ENCODE measurements around the gene AKNA. TPM values are rescaled to one million over a fixed set of nuclear protein-coding genes. Genes with fewer than 3 reads are reported as not detected.

The AKNA gene
- total RNA-seq, 1 donor, result 27.9 TPM

- H4K20me1 ChIP-seq (ENCODE audit: insufficient read depth, low read length), result no peaks in the 10 kb centered on the region
- H3K79me2 ChIP-seq (ENCODE audit: insufficient read depth, low read length), result no peaks in the 10 kb centered on the region
- no peak overlapping the region for H3K4me3 ChIP-seq (ENCODE audit: insufficient read depth, low read length)
- H3K4me2 ChIP-seq (ENCODE audit: insufficient read depth, low read length), result no peak overlapping the region
- H3K36me3 ChIP-seq (ENCODE audit: insufficient read depth, low read length), result no peaks in the 10 kb centered on the region
- no peak overlapping the region for H2AFZ ChIP-seq (ENCODE audit: low read length)
- peaks cover 15% of the 10 kb centered on the region for H3K27me3 ChIP-seq (ENCODE audit: insufficient read depth, low read length)
- DNase-seq (ENCODE audit: insufficient read length, low spot score, missing footprints), result peak; percentile 15
- H3K4me1 ChIP-seq (ENCODE audit: insufficient read depth, low read length), result no peaks in the 10 kb centered on the region
- H3K9me3 ChIP-seq (ENCODE audit: low read depth, low read length), result no peaks in the 10 kb centered on the region
- TF ChIP-seq CTCF (IDR thresholded peaks at IDR 0.05; ENCODE audit: extremely low read depth, low read depth, low read length), result no peak
- no peak overlapping the region for H3K27ac ChIP-seq (ENCODE audit: low read depth, low read length)
Observed at GRCh38 chr9:114431003-114431402, 43.2 kb upstream of the AKNA start.

- no peak overlapping the region for H3K4me3 ChIP-seq (ENCODE audit: insufficient read depth, low read length)
- no peaks in the 10 kb centered on the region for H3K36me3 ChIP-seq (ENCODE audit: insufficient read depth, low read length)
- TF ChIP-seq CTCF (IDR thresholded peaks at IDR 0.05; ENCODE audit: extremely low read depth, low read depth, low read length), result no peak
- peaks cover 15% of the 10 kb centered on the region for H3K27me3 ChIP-seq (ENCODE audit: insufficient read depth, low read length)
- H4K20me1 ChIP-seq (ENCODE audit: insufficient read depth, low read length), result no peaks in the 10 kb centered on the region
- DNase-seq (ENCODE audit: insufficient read length, low spot score, missing footprints), result peak; percentile 44
- no peaks in the 10 kb centered on the region for H3K9me3 ChIP-seq (ENCODE audit: low read depth, low read length)
- H3K27ac ChIP-seq (ENCODE audit: low read depth, low read length), result no peak overlapping the region
- H3K4me2 ChIP-seq (ENCODE audit: insufficient read depth, low read length), result no peak overlapping the region
- H2AFZ ChIP-seq (ENCODE audit: low read length), result no peak overlapping the region
- no peaks in the 10 kb centered on the region for H3K79me2 ChIP-seq (ENCODE audit: insufficient read depth, low read length)
- H3K4me1 ChIP-seq (ENCODE audit: insufficient read depth, low read length), result no peaks in the 10 kb centered on the region
Observed at GRCh38 chr9:114430457-114430856, 42.7 kb upstream of the AKNA start.

GRCh38 chr9:114429488-114429887, 41.7 kb upstream of the AKNA start:
- Histone ChIP-seq H4K20me1 (ENCODE audit: insufficient read depth, low read length) (no peaks in the 10 kb centered on the region), H3K9me3 (ENCODE audit: low read depth, low read length) (no peaks in the 10 kb centered on the region), H3K36me3 (ENCODE audit: insufficient read depth, low read length) (no peaks in the 10 kb centered on the region), H3K79me2 (ENCODE audit: insufficient read depth, low read length) (no peaks in the 10 kb centered on the region), H3K27ac (ENCODE audit: low read depth, low read length) (no peak overlapping the region), H3K4me1 (ENCODE audit: insufficient read depth, low read length) (no peaks in the 10 kb centered on the region), H2AFZ (ENCODE audit: low read length) (no peak overlapping the region), H3K4me3 (ENCODE audit: insufficient read depth, low read length) (no peak overlapping the region), H3K4me2 (ENCODE audit: insufficient read depth, low read length) (no peak overlapping the region), H3K27me3 (ENCODE audit: insufficient read depth, low read length) (peaks cover 15% of the 10 kb centered on the region)
- TF ChIP-seq CTCF (IDR thresholded peaks at IDR 0.05; ENCODE audit: extremely low read depth, low read depth, low read length), result no peak
- DNase-seq (ENCODE audit: insufficient read length, low spot score, missing footprints), result no peak

GRCh38 chr9:114428466-114428865, 40.7 kb upstream of the AKNA start:
- no peak overlapping the region for H2AFZ ChIP-seq (ENCODE audit: low read length)
- H3K4me3 ChIP-seq (ENCODE audit: insufficient read depth, low read length), result no peak overlapping the region
- H3K9me3 ChIP-seq (ENCODE audit: low read depth, low read length), result no peaks in the 10 kb centered on the region
- peaks cover 15% of the 10 kb centered on the region for H3K27me3 ChIP-seq (ENCODE audit: insufficient read depth, low read length)
- peak; percentile 34 for DNase-seq (ENCODE audit: insufficient read length, low spot score, missing footprints)
- no peaks in the 10 kb centered on the region for H3K4me1 ChIP-seq (ENCODE audit: insufficient read depth, low read length)
- no peaks in the 10 kb centered on the region for H3K36me3 ChIP-seq (ENCODE audit: insufficient read depth, low read length)
- no peak for TF ChIP-seq CTCF (IDR thresholded peaks at IDR 0.05; ENCODE audit: extremely low read depth, low read depth, low read length)
- H3K4me2 ChIP-seq (ENCODE audit: insufficient read depth, low read length), result no peak overlapping the region
- H3K79me2 ChIP-seq (ENCODE audit: insufficient read depth, low read length), result no peaks in the 10 kb centered on the region
- no peak overlapping the region for H3K27ac ChIP-seq (ENCODE audit: low read depth, low read length)
- H4K20me1 ChIP-seq (ENCODE audit: insufficient read depth, low read length), result no peaks in the 10 kb centered on the region
